ENCODE results near the gene GABRB1. TPM values are rescaled to one million over a fixed set of nuclear protein-coding genes. Genes with fewer than 3 reads are reported as not detected.

GABRB1 gene
- total and polyA plus RNA-seq, 2 donors (not counting 1 experiment from before 2014, with no cell fraction given), result not detected

DNA sequence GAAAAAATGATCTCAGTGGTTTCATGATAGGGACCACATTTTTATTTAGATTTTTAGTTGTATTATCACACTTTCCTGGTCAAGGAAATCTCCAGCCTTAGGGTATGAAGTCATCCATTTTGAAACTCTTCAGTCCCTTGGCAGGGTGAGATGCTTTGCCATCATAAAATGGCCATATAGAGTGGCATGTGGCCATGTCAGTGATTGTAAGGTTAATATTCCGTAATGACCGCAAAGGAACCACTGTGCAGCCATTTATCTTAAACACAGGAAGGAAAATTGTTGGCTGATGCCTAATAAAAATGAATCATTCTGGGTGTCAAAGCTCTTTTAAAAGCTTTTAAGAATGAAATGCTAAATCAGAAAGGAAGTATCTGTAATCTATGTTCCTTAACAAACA lies 396.6 kb downstream of the GABRB1 start:
- Mint-ChIP-seq H3K27ac (no peak overlapping the region), H3K4me1 (no peaks in the 10 kb centered on the region), H3K27me3 (no peaks in the 10 kb centered on the region), H3K9me3 (ENCODE audit: insufficient read depth) (no peaks in the 10 kb centered on the region), H3K4me3 (no peak overlapping the region)
- no peaks in the 10 kb centered on the region for H3K79me2 ChIP-seq (ENCODE audit: control insufficient read depth, insufficient read depth, low read length)
- no peak overlapping the region for H2AFZ ChIP-seq (ENCODE audit: insufficient read depth, low read depth, low read length, poor library complexity, severe bottlenecking)
- H3K4me3 ChIP-seq (ENCODE audit: control extremely low read depth in 1 of 5, extremely low read depth in 1 of 5, insufficient read depth in 1 of 5, low read depth in 2 of 5, low read length in 4 of 5), result no peak overlapping the region
- no peak for TF ChIP-seq EZH2 (IDR thresholded peaks at IDR 0.05; ENCODE audit: borderline replicate concordance, insufficient read depth, low read depth, low read length, poor library complexity, severe bottlenecking)
- H4K20me1 ChIP-seq (ENCODE audit: control insufficient read depth, insufficient read depth, low read length, poor library complexity, severe bottlenecking), result no peaks in the 10 kb centered on the region
- H3K9ac ChIP-seq (ENCODE audit: low read length), result no peak overlapping the region
- POLR2A ChIA-PET, result no interaction called here
- intact Hi-C loops (cut with micrococcal nuclease), result no loop called here
- no peak overlapping the region for H3K27ac ChIP-seq (ENCODE audit: low read length in 2 of 2)
- H3K4me1 ChIP-seq (ENCODE audit: control insufficient read depth in 2 of 2, insufficient read depth in 2 of 2, low read length in 2 of 2), result no peaks in the 10 kb centered on the region
- no peaks in the 10 kb centered on the region for H3K36me3 ChIP-seq (replicated peaks in 1 of 2; ENCODE audit: control extremely low read depth in 1 of 2, control insufficient read depth in 1 of 2, extremely low read depth in 1 of 2, insufficient read depth in 2 of 2, low read length in 1 of 2)
- DNase-seq (no peak), ATAC-seq (ENCODE audit: low read depth) (no peak)
- CTCF ChIA-PET, result interaction anchor here (0.6 to 1.1 kb wide), 2 partner anchors 8 to 57 kb away, joined by 3 to 4 read pairs; partner anchors contain the start of gene ATP10D
- no CpG with 5 or more reads among the region's 2 CpGs for WGBS (ENCODE audit: insufficient coverage)
- no peaks in the 10 kb centered on the region for H3K27me3 ChIP-seq (replicated peaks in 1 of 4; ENCODE audit: control extremely low read depth in 1 of 4, control insufficient read depth in 3 of 4, insufficient read depth in 4 of 4, low read length in 3 of 4)
- H3K9me3 ChIP-seq (ENCODE audit: control extremely low read depth in 1 of 3, control insufficient read depth in 2 of 3, insufficient read depth in 1 of 3, low read length in 2 of 3), result no peaks in the 10 kb centered on the region
- H3K4me2 ChIP-seq (replicated peaks; ENCODE audit: low read depth, low read length, poor library complexity, severe bottlenecking), result no peak overlapping the region

DNA sequence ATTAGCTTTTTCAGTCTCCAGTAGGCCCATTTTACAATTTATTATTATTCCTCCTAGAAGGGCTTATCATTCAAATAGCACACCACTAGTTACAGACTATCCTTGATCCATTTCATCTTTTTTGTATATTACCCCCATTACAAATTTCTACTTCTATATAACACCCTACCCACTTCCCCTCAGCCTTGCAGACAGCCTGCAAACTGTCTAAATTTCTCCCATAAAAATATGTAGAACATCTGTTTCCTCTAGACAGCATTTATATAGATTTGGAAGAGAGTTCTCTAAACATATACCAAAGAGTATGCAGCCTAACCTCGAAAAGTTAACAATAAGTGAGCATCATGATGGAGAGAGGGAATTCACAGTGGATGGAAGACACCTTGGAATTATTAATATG lies 401.4 kb downstream of the GABRB1 start:
- H4K20me1 ChIP-seq (ENCODE audit: control insufficient read depth, insufficient read depth, low read length, poor library complexity, severe bottlenecking), result no peaks in the 10 kb centered on the region
- POLR2A ChIA-PET, result no interaction called here
- H3K9me3 Mint-ChIP-seq (ENCODE audit: insufficient read depth), result peaks cover 4% of the 10 kb centered on the region

More for the DNA sequence above, 401.4 kb downstream of the GABRB1 start:
- Histone ChIP-seq H3K27ac (ENCODE audit: low read length in 2 of 2) (no peak overlapping the region), H3K27me3 (replicated peaks in 1 of 4; ENCODE audit: control extremely low read depth in 1 of 4, control insufficient read depth in 3 of 4, insufficient read depth in 4 of 4, low read length in 3 of 4) (no peaks in the 10 kb centered on the region), H3K79me2 (ENCODE audit: control insufficient read depth, insufficient read depth, low read length) (no peaks in the 10 kb centered on the region), H2AFZ (ENCODE audit: insufficient read depth, low read depth, low read length, poor library complexity, severe bottlenecking) (no peak overlapping the region), H3K4me3 (ENCODE audit: control extremely low read depth in 1 of 5, extremely low read depth in 1 of 5, insufficient read depth in 1 of 5, low read depth in 2 of 5, low read length in 4 of 5) (no peak overlapping the region), H3K9me3 (ENCODE audit: control extremely low read depth in 1 of 3, control insufficient read depth in 2 of 3, insufficient read depth in 1 of 3, low read length in 2 of 3) (peaks cover 0 to 2% (median 0%) of the 10 kb centered on the region in 3 donors), H3K4me2 (replicated peaks; ENCODE audit: low read depth, low read length, poor library complexity, severe bottlenecking) (no peak overlapping the region), H3K9ac (ENCODE audit: low read length) (no peak overlapping the region), H3K4me1 (ENCODE audit: control insufficient read depth in 2 of 2, insufficient read depth in 2 of 2, low read length in 2 of 2) (no peaks in the 10 kb centered on the region), H3K36me3 (replicated peaks in 1 of 2; ENCODE audit: control extremely low read depth in 1 of 2, control insufficient read depth in 1 of 2, extremely low read depth in 1 of 2, insufficient read depth in 2 of 2, low read length in 1 of 2) (no peaks in the 10 kb centered on the region)
- Mint-ChIP-seq H3K27me3 (no peaks in the 10 kb centered on the region), H3K27ac (no peak overlapping the region), H3K4me1 (no peaks in the 10 kb centered on the region), H3K4me3 (no peak overlapping the region)
- TF ChIP-seq, protein P1, sequence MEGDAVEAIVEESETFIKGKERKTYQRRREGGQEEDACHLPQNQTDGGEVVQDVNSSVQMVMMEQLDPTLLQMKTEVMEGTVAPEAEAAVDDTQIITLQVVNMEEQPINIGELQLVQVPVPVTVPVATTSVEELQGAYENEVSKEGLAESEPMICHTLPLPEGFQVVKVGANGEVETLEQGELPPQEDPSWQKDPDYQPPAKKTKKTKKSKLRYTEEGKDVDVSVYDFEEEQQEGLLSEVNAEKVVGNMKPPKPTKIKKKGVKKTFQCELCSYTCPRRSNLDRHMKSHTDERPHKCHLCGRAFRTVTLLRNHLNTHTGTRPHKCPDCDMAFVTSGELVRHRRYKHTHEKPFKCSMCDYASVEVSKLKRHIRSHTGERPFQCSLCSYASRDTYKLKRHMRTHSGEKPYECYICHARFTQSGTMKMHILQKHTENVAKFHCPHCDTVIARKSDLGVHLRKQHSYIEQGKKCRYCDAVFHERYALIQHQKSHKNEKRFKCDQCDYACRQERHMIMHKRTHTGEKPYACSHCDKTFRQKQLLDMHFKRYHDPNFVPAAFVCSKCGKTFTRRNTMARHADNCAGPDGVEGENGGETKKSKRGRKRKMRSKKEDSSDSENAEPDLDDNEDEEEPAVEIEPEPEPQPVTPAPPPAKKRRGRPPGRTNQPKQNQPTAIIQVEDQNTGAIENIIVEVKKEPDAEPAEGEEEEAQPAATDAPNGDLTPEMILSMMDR (IDR thresholded peaks at IDR 0.05), result no peak
- no peak for TF ChIP-seq EZH2 (IDR thresholded peaks at IDR 0.05; ENCODE audit: borderline replicate concordance, insufficient read depth, low read depth, low read length, poor library complexity, severe bottlenecking)
- WGBS (ENCODE audit: insufficient coverage), result no CpG with 5 or more reads among the region's 1 CpG
- no peak for DNase-seq
- no peak for ATAC-seq (ENCODE audit: low read depth)
- CTCF ChIA-PET, result interaction anchor here (0.8 kb wide), 1 partner anchor 51 kb away, joined by 3 read pairs; no protein-coding TSS in a partner anchor
- intact Hi-C loops (cut with micrococcal nuclease), result no loop called here

Data from B cell (primary cell).